Measurements from ENCODE around the gene LCK. TPM values are rescaled to one million over a fixed set of nuclear protein-coding genes. Genes with fewer than 3 reads are reported as not detected.

LCK gene
- total and polyA plus RNA-seq, 2 of the 8 experiments (the other 6 are each of a cell fraction or from before 2014, with no cell fraction given): 75.3 to 122 TPM

DNA sequence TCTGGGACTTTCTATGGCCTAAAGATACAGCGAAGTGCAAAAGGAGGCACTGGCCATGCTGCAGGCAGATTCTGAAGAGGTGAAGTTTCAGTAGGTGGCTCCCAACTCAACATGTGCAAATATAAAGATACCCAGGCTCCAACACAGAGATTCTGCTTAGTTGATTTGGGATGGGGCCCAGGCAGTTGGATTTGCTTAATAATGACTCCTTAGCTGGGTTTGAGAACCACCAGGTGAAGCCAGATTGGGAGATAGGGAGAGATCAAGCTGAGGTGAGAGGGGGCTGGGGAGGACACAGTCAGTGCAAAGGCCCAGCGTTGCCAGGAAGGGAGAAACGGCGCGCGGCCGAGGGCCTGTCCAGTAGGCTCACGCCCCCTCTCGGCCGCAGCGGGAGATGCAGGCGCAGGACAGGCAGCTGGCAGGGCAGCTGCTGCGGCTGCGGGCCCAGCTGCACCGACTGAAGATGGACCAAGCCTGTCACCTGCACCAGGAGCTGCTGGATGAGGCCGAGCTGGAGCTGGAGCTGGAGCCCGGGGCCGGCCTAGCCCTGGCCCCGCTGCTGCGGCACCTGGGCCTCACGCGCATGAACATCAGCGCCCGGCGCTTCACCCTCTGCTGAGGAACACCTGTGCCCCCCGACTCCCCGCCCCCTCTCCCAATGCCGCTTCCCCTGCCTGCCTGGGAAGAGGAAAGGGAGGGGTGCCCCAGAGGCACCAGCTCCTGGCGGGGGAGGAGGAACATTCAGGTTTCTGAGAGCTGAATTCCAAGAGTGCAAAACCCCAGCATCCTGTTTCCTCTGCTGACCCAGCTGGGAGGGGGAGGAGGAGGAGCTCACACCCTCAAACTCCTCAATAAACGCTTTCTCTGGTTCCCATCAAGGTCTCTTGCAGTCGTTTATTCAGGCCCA, 2.8 kb upstream of the LCK start:
- Histone ChIP-seq H2AFZ (ENCODE audit: low read length) (no peak overlapping the region), H4K5ac (ENCODE audit: insufficient read length, low read depth, low read length) (no peak overlapping the region), H3K14ac (ENCODE audit: insufficient read length) (no peak overlapping the region), H2AK5ac (ENCODE audit: low read depth, low read length) (no peak overlapping the region), H3K4ac (replicated peaks; ENCODE audit: insufficient read length, low read depth, low read length) (peak overlapping the region; percentile 60), H3K27ac (ENCODE audit: low read depth, low read length) (no peak overlapping the region), H3K56ac (replicated peaks; ENCODE audit: insufficient read length, low read depth, low read length) (no peak overlapping the region), H2BK20ac (ENCODE audit: low read length) (no peak overlapping the region), H3K79me2 (ENCODE audit: control insufficient read depth in 1 of 2, insufficient read depth in 2 of 2, low read length in 2 of 2) (no peaks in the 10 kb centered on the region), H3K23me2 (ENCODE audit: low read depth, low read length) (peaks cover 4% of the 10 kb centered on the region; the same call in 1 of the 2 replicates), H3K9me3 (ENCODE audit: insufficient read depth in 2 of 2, low read depth in 1 of 2, low read length in 1 of 2) (no peaks in the 10 kb centered on the region), H2BK120ac (replicated peaks; ENCODE audit: low read depth, low read length) (no peak overlapping the region), H3K18ac (ENCODE audit: extremely low read depth, low read length) (no peak overlapping the region), H3K4me2 (ENCODE audit: insufficient read depth in 1 of 2, low read depth in 2 of 2, low read length in 2 of 2) (peak overlapping the region; percentile 49 to 55), H3K4me3 (ENCODE audit: extremely low read depth in 1 of 4, insufficient read depth in 2 of 4, low read depth in 3 of 4, low read length in 4 of 4) (peak overlapping the region; percentile 1 to 55 (median 14); a peak in 4 of 8 replicates), H2BK12ac (ENCODE audit: low read depth, low read length) (peak overlapping the region; percentile 60; the same call in 1 of the 2 replicates), H3K79me1 (ENCODE audit: low read depth, low read length) (no peaks in the 10 kb centered on the region), H3K27me3 (replicated peaks in 1 of 4; ENCODE audit: control insufficient read depth in 3 of 4, extremely low read depth in 1 of 4, insufficient read depth in 3 of 4, low read length in 3 of 4) (no peaks in the 10 kb centered on the region; a peak in 1 of 7 replicates), H4K91ac (replicated peaks; ENCODE audit: insufficient read length, low read length) (no peak overlapping the region), H3K4me1 (replicated peaks in 1 of 4; ENCODE audit: control insufficient read depth in 3 of 4, insufficient read depth in 4 of 4, low read length in 3 of 4) (peaks cover 6 to 13% (median 8%) of the 10 kb centered on the region in 4 experiments), H4K20me1 (replicated peaks in 1 of 2; ENCODE audit: control insufficient read depth in 1 of 2, insufficient read depth in 2 of 2, low read length in 2 of 2) (no peaks in the 10 kb centered on the region), H3K9ac (replicated peaks in 1 of 4; ENCODE audit: extremely low read depth in 1 of 4, low read depth in 3 of 4, low read length in 3 of 4) (no peak overlapping the region), H3K36me3 (ENCODE audit: control insufficient read depth in 2 of 4, insufficient read depth in 4 of 4, low read length in 3 of 4) (no peaks in the 10 kb centered on the region), H2BK15ac (ENCODE audit: low read length) (no peak overlapping the region), H4K8ac (ENCODE audit: extremely low read depth, insufficient read depth, low read length) (no peak overlapping the region), H2BK5ac (ENCODE audit: low read depth, low read length) (peak overlapping the region; percentile 83; the same call in 1 of the 2 replicates), H3K23ac (ENCODE audit: insufficient read length) (no peak overlapping the region)
- WGBS, 2 experiments (ENCODE audit: extremely low coverage in 1 of 2, insufficient coverage in 1 of 2, insufficient read length in 1 of 2, insufficient replicate concordance in 2 of 2, low coverage in 1 of 2, low lambda C conversion rate in 2 of 2, missing lambda C conversion rate in 1 of 2): 9% methylated on average over 21 of the region's 31 CpGs; no CpG with 5 or more reads in 1 of the 2 experiments
- ChIA-PET POLR2A (ENCODE audit: partially characterized antibody) (interaction anchor here (0.6 to 6.6 kb wide), 12 partner anchors 8 to 234 kb away, joined by 3 to 59 read pairs (median 6); partner anchors contain the start of genes HDAC1 and MARCKSL1), CTCF (ENCODE audit: partially characterized antibody) (interaction anchor here (0.6 to 6.1 kb wide), 31 partner anchors 11 to 477 kb away, joined by 3 to 66 read pairs (median 4); partner anchors contain the start of genes CCDC28B and HDAC1)
- DNase-seq (ENCODE audit: low read depth in 1 of 2, low spot score in 2 of 2) (peak; percentile 83 to 97), FAIRE-seq (no peak)
- TF ChIP-seq, protein P1, sequence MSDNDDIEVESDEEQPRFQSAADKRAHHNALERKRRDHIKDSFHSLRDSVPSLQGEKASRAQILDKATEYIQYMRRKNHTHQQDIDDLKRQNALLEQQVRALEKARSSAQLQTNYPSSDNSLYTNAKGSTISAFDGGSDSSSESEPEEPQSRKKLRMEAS (IDR thresholded peaks at IDR 0.05): peak; percentile 71; the same call in 1 of the 2 replicates
- TF ChIP-seq YY1 (IDR thresholded peaks at IDR 0.05; ENCODE audit: low read depth, low read length) (peak; percentile 40; the same call in 1 of the 2 replicates), HDAC2 (IDR thresholded peaks at IDR 0.05; ENCODE audit: borderline replicate concordance in 1 of 2, low read depth in 2 of 2, low read length in 2 of 2) (peak in 1 of 2 experiments; percentile 88; a peak in 1 of 4 replicates), CREB1 (IDR thresholded peaks at IDR 0.05) (peak; percentile 23; the same call in 1 of the 2 replicates), RXRA (IDR thresholded peaks at IDR 0.05; ENCODE audit: insufficient read depth, low read depth, low read length) (no peak), MAFK (IDR thresholded peaks at IDR 0.05; ENCODE audit: low read depth, low read length) (no peak), CHD2 (IDR thresholded peaks at IDR 0.05; ENCODE audit: low read length) (0 out of 2 replicates have a peak, but pooled peaks have one; percentile 6), SIN3A (conservative IDR thresholded peaks at IDR 0.05 in 1 of 2, IDR thresholded peaks at IDR 0.05 in 1 of 2; ENCODE audit: low read depth in 1 of 2, low read length in 2 of 2) (peak; percentile 82 to 98; a peak in 3 of 4 replicates), TCF12 (IDR thresholded peaks at IDR 0.05; ENCODE audit: low read depth, low read length) (peak; percentile 84)
